GM12878 (cell line): Measurements from ENCODE around the gene GM2A. TPM values are rescaled to one million over a fixed set of nuclear protein-coding genes. Genes with fewer than 3 reads are reported as not detected.

Experiments used
- ATAC-seq: fragments of 200-7000 bp; cut with Tn5 transposase; 3 replicates; pipeline ENCODE4 v1.9.1; 2020; ENCODE audit warnings: mild to moderate bottlenecking, moderate library complexity
- BruUV-seq: library from RNA; stranded (reverse); fragments of 400-500 nt; replicated peaks from 2 replicates; lab custom pipeline; 2021; lab: Mats Ljungman, UMichigan
- CTCF ChIA-PET: fragments of 300-600 bp; sonication (Branson Sonifier 250); formaldehyde crosslinking; extraction: SDS; loops from one replicate; lab custom pipeline; 2021; ENCODE audit warnings: inconsistent platforms; lab: Yijun Ruan, JAX
- POLR2A ChIA-PET: fragments of 350-600 bp; formaldehyde crosslinking; extraction: SDS; loops from one replicate; lab custom pipeline; 2021; ENCODE audit warnings: inconsistent platforms; lab: Charles Lee
- RAD21 ChIA-PET: fragments of 300-600 bp; sonication (Branson Sonifier 250); formaldehyde crosslinking; loops from one replicate; lab custom pipeline; 2023; ENCODE audit warnings: antibody characterized with exemption; ENCODE audit not compliant: unreplicated experiment; lab: Charles Lee
- SMC1A ChIA-PET: fragments of 300-600 bp; sonication (Branson Sonifier 250); formaldehyde crosslinking; loops from one replicate; lab custom pipeline; 2023; ENCODE audit not compliant: unreplicated experiment, uncharacterized antibody; lab: Charles Lee
- DNase-seq: peaks from one replicate; pipeline ENCODE4 v3.0.0-alpha.2; 2011; ENCODE audit warnings: low read depth, low spot score
- FAIRE-seq: peaks from 3 replicates; lab custom pipeline; 2011; peaks lifted over from hg19 to GRCh38; lab: Jason Lieb, UNC
- H2AFZ ChIP-seq: 2 replicates; pipeline ENCODE4 v1.6.0; 2011; ENCODE audit warnings: low read depth, low read length, control low read depth; ENCODE audit not compliant: control insufficient read depth
- H3K27ac ChIP-seq: 2 replicates; pipeline ENCODE4 v1.5.1; 2011; ENCODE audit warnings: control low read depth; ENCODE audit not compliant: control insufficient read depth, insufficient read depth
- H3K27me3 ChIP-seq, 2 experiments: replicated peaks in 1 of 2; 2 replicates each; pipeline versions ENCODE4 v1.6.0 to v1.6.1; 2011; ENCODE audit warnings: low read length in 1 of 2; ENCODE audit not compliant: control insufficient read depth in 2 of 2, insufficient read depth in 2 of 2
- H3K36me3 ChIP-seq, 2 experiments: 2 replicates each; pipeline ENCODE4 v1.5.1; 2011; ENCODE audit warnings: low read length in 1 of 2; ENCODE audit not compliant: control insufficient read depth in 2 of 2, insufficient read depth in 2 of 2
- H3K4me1 ChIP-seq: 2 replicates; pipeline ENCODE4 v1.6.1; 2011; ENCODE audit warnings: mild to moderate bottlenecking, low read length, moderate library complexity, mixed read lengths; ENCODE audit not compliant: control insufficient read depth, insufficient read depth
- H3K4me2 ChIP-seq: 2 replicates; pipeline ENCODE4 v1.6.0; 2011; ENCODE audit warnings: control low read depth; ENCODE audit not compliant: control insufficient read depth, insufficient read depth
- H3K4me3 ChIP-seq: fragments of 200-600 bp; sonication (generic); 2 replicates; pipeline ENCODE4 v1.5.1; 2016
- H3K79me2 ChIP-seq: 2 replicates; pipeline ENCODE4 v1.6.0; 2011; ENCODE audit warnings: low read length; ENCODE audit not compliant: control insufficient read depth, insufficient read depth
- H3K9ac ChIP-seq: 2 replicates; pipeline ENCODE4 v1.8.0; 2011; ENCODE audit warnings: low read length, control low read depth, mixed read lengths; ENCODE audit not compliant: control insufficient read depth, insufficient read depth
- H3K9me3 ChIP-seq: replicated peaks from 3 replicates; pipeline ENCODE4 v1.5.1; 2011; ENCODE audit warnings: mild to moderate bottlenecking, low read length; ENCODE audit not compliant: control insufficient read depth, insufficient read depth
- H4K20me1 ChIP-seq: 2 replicates; pipeline ENCODE4 v1.6.0; 2011; ENCODE audit not compliant: control insufficient read depth, insufficient read depth
- CHD1 ChIP-seq: IDR thresholded peaks from 2 replicates; pipeline ENCODE4 v1.6.1; 2012; ENCODE audit warnings: low read depth, low read length, improper control_type of control experiment
- GATAD2B ChIP-seq: fragments of 450-650 bp; conservative IDR thresholded peaks from 2 replicates; pipeline ENCODE4 v1.6.1; 2017; ENCODE audit warnings: low read depth, mild to moderate bottlenecking, moderate library complexity
- JUNB ChIP-seq: IDR thresholded peaks from 2 replicates; pipeline ENCODE4 v1.6.1; 2016; ENCODE audit warnings: antibody characterized with exemption, mild to moderate bottlenecking
- LARP7 ChIP-seq: fragments of 450-650 bp; IDR thresholded peaks from 2 replicates; pipeline ENCODE4 v1.6.1; 2017; ENCODE audit warnings: mild to moderate bottlenecking
- USF2 ChIP-seq: IDR thresholded peaks from 2 replicates; pipeline ENCODE4 v1.6.1; 2011; ENCODE audit warnings: low read depth, low read length, improper control_type of control experiment, borderline replicate concordance
- WGBS: methylation state at CpG from one replicate; pipeline ENCODE4 v1.1.6; 2016; ENCODE audit warnings: low lambda C conversion rate; ENCODE audit not compliant: insufficient replicate concordance, insufficient coverage; ENCODE audit errors: missing lambda C conversion rate; 5-methylcytosine and 5-hydroxymethylcytosine counted together
- in situ Hi-C: fragments of 300-500 bp; cut with MboI; formaldehyde crosslinking; loops from 9 replicates; pipeline ENCODE4 v1.14.3; 2018; ENCODE audit warnings: mixed read lengths
- intact Hi-C: fragments of 100-400 bp; cut with micrococcal nuclease; formaldehyde crosslinking; loops from one replicate; pipeline ENCODE4 v1.14.2; 2022; ENCODE audit not compliant: unreplicated experiment
- polyA plus RNA-seq, 11 experiments: library from polyadenylated mRNA; depleted of rRNA in 4 of 11; unstranded in 6 of 11; stranded (reverse) in 5 of 11; fragments of >200 nt; fragmentation: Nextera tagmentation in 4 of 11; fragmentation: Illumina TruSeq in 1 of 11; extraction: Ambion mirVana in 4 of 11; extraction: Trizol in 1 of 11; gene quantifications; 1 replicate in 1 of 11; 2 replicates in 10 of 11; pipeline versions ENCODE4 v1.2.1 to v1.2.3, GENCODE V29; 2011 to 2016; ENCODE audit warnings: inconsistent platforms in 2 of 11, missing spikeins in 2 of 11, low read depth in 1 of 11
- total RNA-seq, 4 experiments: library from RNA; depleted of rRNA in 3 of 4; stranded (reverse); fragments of >200 nt in 3 of 4; fragmentation: Illumina TruSeq in 1 of 4; extraction: Trizol in 1 of 4; gene quantifications; 2 replicates each; pipeline versions ENCODE4 v1.2.1 to v1.2.3, GENCODE V29; 2013 to 2021

The GM2A gene
- total and polyA plus RNA-seq, 10 of the 15 experiments (the other 5 are each of a cell fraction or from before 2014, with no cell fraction given): 33.6 to 106 (median 68.2) TPM

GRCh38 chr5:151253605-151253950, 593 bp downstream of the GM2A start:
- H3K4me2 ChIP-seq: peak overlapping the region; percentile 46
- RAD21 ChIA-PET: interaction anchor here (0.9 to 9.4 kb wide), 14 partner anchors 13 to 172 kb away, joined by 3 to 156 read pairs (median 10); partner anchors contain the start of gene CCDC69
- WGBS: 4% methylated on average over 5 of the region's 5 CpGs
- FAIRE-seq (no peak), ATAC-seq (no peak), DNase-seq (no peak)
- in situ Hi-C loops (no loop called here), intact Hi-C loops (loop anchor here (2.0 to 10.0 kb wide), 4 partner anchors 39 to 519 kb away; partner anchors contain the start of genes ANXA6 and G3BP1)
- TF ChIP-seq LARP7: no peak
- TF ChIP-seq USF2: no peak
- TF ChIP-seq GATAD2B: peak; percentile 0; the same call in 1 of the 2 replicates
- no peak for TF ChIP-seq JUNB
- 0 out of 2 replicates have a peak, but pooled peaks have one; percentile 27 for TF ChIP-seq CHD1
- H3K4me3 ChIP-seq: peak overlapping the region; percentile 98
- SMC1A ChIA-PET: interaction anchor here (1.0 to 10.0 kb wide), 10 partner anchors 14 to 202 kb away, joined by 3 to 227 read pairs (median 6); partner anchors contain the start of gene CCDC69
- H2AFZ ChIP-seq: no peak overlapping the region
- peak overlapping the region; percentile 69 for H3K27ac ChIP-seq
- no peaks in the 10 kb centered on the region for H4K20me1 ChIP-seq
- H3K79me2 ChIP-seq: peaks cover 56% of the 10 kb centered on the region
- no peaks in the 10 kb centered on the region for H3K27me3 ChIP-seq
- H3K9ac ChIP-seq: peak overlapping the region; percentile 75
- H3K4me1 ChIP-seq: peaks cover 30% of the 10 kb centered on the region
- BruUV-seq: no TSS peak
- POLR2A ChIA-PET: interaction anchor here (1.1 to 8.5 kb wide), 10 partner anchors 12 to 628 kb away, joined by 3 to 216 read pairs (median 8); partner anchors contain the start of genes ANXA6 and CCDC69
- H3K9me3 ChIP-seq: no peaks in the 10 kb centered on the region
- H3K36me3 ChIP-seq: no peaks in the 10 kb centered on the region
- CTCF ChIA-PET: interaction anchor here (0.7 to 6.2 kb wide), 9 partner anchors 14 to 205 kb away, joined by 3 to 62 read pairs (median 6); partner anchors contain the start of gene CCDC69
